Measurements from ENCODE around the gene PCCA. TPM values are rescaled to one million over a fixed set of nuclear protein-coding genes. Genes with fewer than 3 reads are reported as not detected.

PCCA gene
- total and polyA plus RNA-seq, 2 donors (not counting 3 experiments of a cell fraction or from before 2014, with no cell fraction given) = 5.7 to 20.2 TPM

DNA sequence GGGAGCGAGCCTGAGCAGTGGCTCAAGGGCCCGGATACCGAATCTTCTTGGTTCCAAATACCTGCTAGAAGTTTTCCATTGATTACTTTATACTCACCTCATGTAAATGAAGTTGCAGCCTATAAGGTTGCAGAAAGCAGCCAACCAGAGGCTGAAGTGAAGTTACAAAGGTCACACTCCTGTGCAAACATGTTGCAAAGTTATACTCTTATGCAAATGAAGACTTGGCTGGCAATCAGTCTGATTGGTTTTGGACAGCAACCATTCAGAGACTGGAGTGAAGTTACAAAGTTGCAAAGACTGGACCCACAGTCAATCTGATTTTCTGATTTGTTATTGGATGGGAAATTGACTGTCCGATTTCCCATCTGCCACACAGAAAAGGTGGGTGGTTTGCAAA, 347.2 kb downstream of the PCCA start:
- Histone ChIP-seq H3K27me3 (ENCODE audit: control insufficient read depth in 2 of 2, insufficient read depth in 2 of 2, low read length in 2 of 2) (no peaks in the 10 kb centered on the region), H4K20me1 (replicated peaks; ENCODE audit: control insufficient read depth, extremely low read depth, insufficient read depth, low read length) (no peaks in the 10 kb centered on the region), H3K79me2 (ENCODE audit: control insufficient read depth, insufficient read depth, low read length) (no peaks in the 10 kb centered on the region), H3K4me2 (ENCODE audit: insufficient read depth, low read length) (no peak overlapping the region), H3K9me3 (replicated peaks; ENCODE audit: control insufficient read depth, insufficient read depth, low read length) (no peaks in the 10 kb centered on the region), H3K36me3 (ENCODE audit: control insufficient read depth in 2 of 2, extremely low read depth in 1 of 2, insufficient read depth in 2 of 2, low read length in 2 of 2) (no peaks in the 10 kb centered on the region), H2AFZ (ENCODE audit: low read depth, low read length) (no peak overlapping the region), H3K9me1 (replicated peaks; ENCODE audit: control insufficient read depth, extremely low read depth, insufficient read depth, low read length) (no peaks in the 10 kb centered on the region), H3K9ac (replicated peaks; ENCODE audit: extremely low read depth, insufficient read depth, low read length) (no peak overlapping the region), H3K4me3 (replicated peaks in 1 of 3; ENCODE audit: insufficient read depth in 1 of 3, low read depth in 1 of 3, low read length in 3 of 3) (no peak overlapping the region), H3K27ac (ENCODE audit: insufficient read depth, low read depth, low read length) (no peak overlapping the region), H3K4me1 (ENCODE audit: control insufficient read depth, extremely low read depth, insufficient read depth, low read length) (peaks cover 20% of the 10 kb centered on the region)
- ChIA-PET CTCF (no interaction called here), POLR2A (no interaction called here)
- BruUV-seq (replicated peaks) = no TSS peak
- dilution Hi-C loops (cut with MboI; ENCODE audit: extremely low pct_ligation_motif_present, low sequenced_read_pairs) (no loop called here), intact Hi-C loops (cut with micrococcal nuclease) (no loop called here)
- no peak for DNase-seq (ENCODE audit: low read depth, low spot score)
- no peak for FAIRE-seq
- TF ChIP-seq, protein P1, sequence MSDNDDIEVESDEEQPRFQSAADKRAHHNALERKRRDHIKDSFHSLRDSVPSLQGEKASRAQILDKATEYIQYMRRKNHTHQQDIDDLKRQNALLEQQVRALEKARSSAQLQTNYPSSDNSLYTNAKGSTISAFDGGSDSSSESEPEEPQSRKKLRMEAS (IDR thresholded peaks at IDR 0.05; ENCODE audit: insufficient read depth, insufficient read length) = no peak
- TF ChIP-seq JUN (IDR thresholded peaks at IDR 0.05; ENCODE audit: borderline replicate concordance, insufficient read depth, insufficient read length, low read depth) (no peak), FOS (IDR thresholded peaks at IDR 0.05; ENCODE audit: borderline replicate concordance, insufficient read depth, low read length) (no peak), POLR2AphosphoS5 (IDR thresholded peaks at IDR 0.05; ENCODE audit: insufficient read depth, low read depth, low read length) (no peak), MYC (IDR thresholded peaks at IDR 0.05; ENCODE audit: low read depth, low read length) (no peak), POLR2A (IDR thresholded peaks at IDR 0.05; ENCODE audit: low read depth, low read length) (no peak), EZH2 (IDR thresholded peaks at IDR 0.05; ENCODE audit: borderline replicate concordance, low read depth, low read length, severe bottlenecking) (no peak), GATA2 (IDR thresholded peaks at IDR 0.05; ENCODE audit: insufficient read depth, insufficient read length, low read depth, low read length) (no peak)
- TF ChIP-seq, protein P2, sequence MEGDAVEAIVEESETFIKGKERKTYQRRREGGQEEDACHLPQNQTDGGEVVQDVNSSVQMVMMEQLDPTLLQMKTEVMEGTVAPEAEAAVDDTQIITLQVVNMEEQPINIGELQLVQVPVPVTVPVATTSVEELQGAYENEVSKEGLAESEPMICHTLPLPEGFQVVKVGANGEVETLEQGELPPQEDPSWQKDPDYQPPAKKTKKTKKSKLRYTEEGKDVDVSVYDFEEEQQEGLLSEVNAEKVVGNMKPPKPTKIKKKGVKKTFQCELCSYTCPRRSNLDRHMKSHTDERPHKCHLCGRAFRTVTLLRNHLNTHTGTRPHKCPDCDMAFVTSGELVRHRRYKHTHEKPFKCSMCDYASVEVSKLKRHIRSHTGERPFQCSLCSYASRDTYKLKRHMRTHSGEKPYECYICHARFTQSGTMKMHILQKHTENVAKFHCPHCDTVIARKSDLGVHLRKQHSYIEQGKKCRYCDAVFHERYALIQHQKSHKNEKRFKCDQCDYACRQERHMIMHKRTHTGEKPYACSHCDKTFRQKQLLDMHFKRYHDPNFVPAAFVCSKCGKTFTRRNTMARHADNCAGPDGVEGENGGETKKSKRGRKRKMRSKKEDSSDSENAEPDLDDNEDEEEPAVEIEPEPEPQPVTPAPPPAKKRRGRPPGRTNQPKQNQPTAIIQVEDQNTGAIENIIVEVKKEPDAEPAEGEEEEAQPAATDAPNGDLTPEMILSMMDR (IDR thresholded peaks at IDR 0.05; ENCODE audit: extremely low read depth in 1 of 2, insufficient read depth in 1 of 2, low read depth in 1 of 2, low read length in 2 of 2) = no peak
